Measurements from ENCODE around the gene ADGRG6.

ADGRG6 gene

GRCh38 chr6:142325111-142325510 lies 23.3 kb downstream of the ADGRG6 start:
- H3K79me2 ChIP-seq (ENCODE audit: insufficient read depth, low read length): no peaks in the 10 kb centered on the region
- no peak overlapping the region for H3K4me2 ChIP-seq (ENCODE audit: low read depth, low read length, poor library complexity, severe bottlenecking)
- no peaks in the 10 kb centered on the region for H3K9me3 ChIP-seq (ENCODE audit: insufficient read depth, low read length)
- H2AFZ ChIP-seq (ENCODE audit: low read depth, low read length, severe bottlenecking): no peak overlapping the region
- no peaks in the 10 kb centered on the region for H4K20me1 ChIP-seq (ENCODE audit: low read depth, low read length)
- H3K27ac ChIP-seq (ENCODE audit: low read depth, low read length): no peak overlapping the region
- no peaks in the 10 kb centered on the region for H3K27me3 ChIP-seq (ENCODE audit: low read length)
- H3K9ac ChIP-seq (ENCODE audit: low read length): no peak overlapping the region
- TF ChIP-seq, protein P1, sequence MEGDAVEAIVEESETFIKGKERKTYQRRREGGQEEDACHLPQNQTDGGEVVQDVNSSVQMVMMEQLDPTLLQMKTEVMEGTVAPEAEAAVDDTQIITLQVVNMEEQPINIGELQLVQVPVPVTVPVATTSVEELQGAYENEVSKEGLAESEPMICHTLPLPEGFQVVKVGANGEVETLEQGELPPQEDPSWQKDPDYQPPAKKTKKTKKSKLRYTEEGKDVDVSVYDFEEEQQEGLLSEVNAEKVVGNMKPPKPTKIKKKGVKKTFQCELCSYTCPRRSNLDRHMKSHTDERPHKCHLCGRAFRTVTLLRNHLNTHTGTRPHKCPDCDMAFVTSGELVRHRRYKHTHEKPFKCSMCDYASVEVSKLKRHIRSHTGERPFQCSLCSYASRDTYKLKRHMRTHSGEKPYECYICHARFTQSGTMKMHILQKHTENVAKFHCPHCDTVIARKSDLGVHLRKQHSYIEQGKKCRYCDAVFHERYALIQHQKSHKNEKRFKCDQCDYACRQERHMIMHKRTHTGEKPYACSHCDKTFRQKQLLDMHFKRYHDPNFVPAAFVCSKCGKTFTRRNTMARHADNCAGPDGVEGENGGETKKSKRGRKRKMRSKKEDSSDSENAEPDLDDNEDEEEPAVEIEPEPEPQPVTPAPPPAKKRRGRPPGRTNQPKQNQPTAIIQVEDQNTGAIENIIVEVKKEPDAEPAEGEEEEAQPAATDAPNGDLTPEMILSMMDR (IDR thresholded peaks at IDR 0.05; ENCODE audit: insufficient read depth, low read length, poor library complexity, severe bottlenecking): no peak
- H3K36me3 ChIP-seq (ENCODE audit: low read length): no peaks in the 10 kb centered on the region
- H3F3A ChIP-seq (ENCODE audit: insufficient read depth): no peaks in the 10 kb centered on the region
- H3K4me3 ChIP-seq (ENCODE audit: insufficient read depth, low read length, poor library complexity, severe bottlenecking): no peak overlapping the region
- H3K9me2 ChIP-seq (replicated peaks; ENCODE audit: insufficient read depth, low read length): no peaks in the 10 kb centered on the region

DNA sequence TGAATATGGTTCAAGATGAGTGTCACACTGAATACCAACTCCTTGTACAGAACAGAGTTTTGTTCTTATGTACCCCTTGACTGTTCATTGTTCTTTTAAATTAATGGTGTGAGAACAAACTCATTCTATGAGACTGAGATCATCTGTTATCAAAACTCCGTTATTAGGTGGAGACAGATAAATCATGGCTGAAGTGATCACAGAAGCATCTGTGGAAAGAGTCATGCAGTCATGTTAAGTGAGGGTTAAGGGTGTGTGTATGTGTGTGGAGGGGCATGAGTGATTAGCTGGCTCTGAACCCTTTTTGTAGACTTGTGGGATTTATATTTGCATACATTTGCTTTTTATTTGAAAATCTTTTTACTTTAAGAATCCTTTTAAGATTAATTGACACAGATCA lies 24.7 kb downstream of the ADGRG6 start:
- TF ChIP-seq, protein P1 (IDR thresholded peaks at IDR 0.05; ENCODE audit: insufficient read depth, low read length, poor library complexity, severe bottlenecking): no peak
- no peak for TF ChIP-seq EZH2phosphoT487 (conservative IDR thresholded peaks at IDR 0.05; ENCODE audit: low read length)
- Histone ChIP-seq H3K9me3 (ENCODE audit: insufficient read depth, low read length) (no peaks in the 10 kb centered on the region), H3K9ac (ENCODE audit: low read length) (no peak overlapping the region), H3K4me2 (ENCODE audit: low read depth, low read length, poor library complexity, severe bottlenecking) (no peak overlapping the region), H3K4me3 (ENCODE audit: insufficient read depth, low read length, poor library complexity, severe bottlenecking) (no peak overlapping the region), H3K36me3 (ENCODE audit: low read length) (no peaks in the 10 kb centered on the region), H2AFZ (ENCODE audit: low read depth, low read length, severe bottlenecking) (no peak overlapping the region), H3K27me3 (ENCODE audit: low read length) (no peaks in the 10 kb centered on the region), H3F3A (ENCODE audit: insufficient read depth) (no peaks in the 10 kb centered on the region), H3K9me2 (replicated peaks; ENCODE audit: insufficient read depth, low read length) (no peaks in the 10 kb centered on the region), H3K27ac (ENCODE audit: low read depth, low read length) (no peak overlapping the region), H3K79me2 (ENCODE audit: insufficient read depth, low read length) (no peaks in the 10 kb centered on the region), H4K20me1 (ENCODE audit: low read depth, low read length) (no peaks in the 10 kb centered on the region)

DNA sequence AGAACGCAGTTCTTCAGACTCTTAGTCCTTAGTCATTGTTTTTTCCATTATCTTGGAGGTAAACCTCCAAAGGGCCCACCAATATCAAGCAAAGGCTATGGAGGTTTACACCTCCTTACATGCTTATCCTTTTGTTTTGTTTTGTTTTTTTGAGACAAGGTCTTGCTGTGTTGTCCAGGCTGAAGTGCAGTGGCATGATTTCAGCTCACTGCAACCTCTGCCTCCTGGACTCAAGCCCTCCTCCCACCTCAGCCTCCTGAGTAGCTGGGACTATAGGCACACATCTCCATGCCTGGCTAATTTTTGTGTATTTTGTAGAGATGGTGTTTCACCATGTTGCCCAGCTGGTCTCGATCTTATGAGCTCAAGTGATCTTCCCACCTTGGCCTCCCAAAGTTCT lies 26.3 kb downstream of the ADGRG6 start:
- no peaks in the 10 kb centered on the region for H3K79me2 ChIP-seq (ENCODE audit: insufficient read depth, low read length)
- H4K20me1 ChIP-seq (ENCODE audit: low read depth, low read length): no peaks in the 10 kb centered on the region
- H3K27ac ChIP-seq (ENCODE audit: low read depth, low read length): no peak overlapping the region
- no peak overlapping the region for H3K9ac ChIP-seq (ENCODE audit: low read length)
- no peak overlapping the region for H3K4me3 ChIP-seq (ENCODE audit: insufficient read depth, low read length, poor library complexity, severe bottlenecking)
- TF ChIP-seq, protein P1 (IDR thresholded peaks at IDR 0.05; ENCODE audit: insufficient read depth, low read length, poor library complexity, severe bottlenecking): no peak
- TF ChIP-seq EZH2phosphoT487 (conservative IDR thresholded peaks at IDR 0.05; ENCODE audit: low read length): no peak
- no peaks in the 10 kb centered on the region for H3K9me3 ChIP-seq (ENCODE audit: insufficient read depth, low read length)
- H3K4me2 ChIP-seq (ENCODE audit: low read depth, low read length, poor library complexity, severe bottlenecking): no peak overlapping the region
- H3K36me3 ChIP-seq (ENCODE audit: low read length): no peaks in the 10 kb centered on the region
- H3K9me2 ChIP-seq (replicated peaks; ENCODE audit: insufficient read depth, low read length): no peaks in the 10 kb centered on the region
- H3K27me3 ChIP-seq (ENCODE audit: low read length): no peaks in the 10 kb centered on the region
- H3F3A ChIP-seq (ENCODE audit: insufficient read depth): no peaks in the 10 kb centered on the region
- H2AFZ ChIP-seq (ENCODE audit: low read depth, low read length, severe bottlenecking): no peak overlapping the region
